ENCODE data around the gene MRFAP1. TPM values are rescaled to one million over a fixed set of nuclear protein-coding genes. Genes with fewer than 3 reads are reported as not detected.

The MRFAP1 gene
- total RNA-seq, 2 experiments from 2014 or later: 106 to 107 TPM

GRCh38 chr4:6657242-6658208 lies 17.0 kb downstream of the MRFAP1 start:
- Mint-ChIP-seq H3K27me3 (peaks cover 7% of the 10 kb centered on the region), H3K27ac (no peak overlapping the region), H3K4me1 (ENCODE audit: low read depth) (peaks cover 6% of the 10 kb centered on the region), H3K9me3 (no peaks in the 10 kb centered on the region), H3K36me3 (ENCODE audit: low read depth) (peaks cover 2% of the 10 kb centered on the region), H3K4me3 (no peak overlapping the region)
- CTCF ChIA-PET: interaction anchor here (1.0 to 2.6 kb wide), 2 partner anchors 13 to 16 kb away, joined by 3 to 10 read pairs; a partner anchor contains a TSS
- POLR2A ChIA-PET: interaction anchor here (1.2 to 4.0 kb wide), 5 partner anchors 11 to 59 kb away, joined by 4 to 39 read pairs (median 8); partner anchors contain the start of gene BLOC1S4
- no peak for TF ChIP-seq CTCF (IDR thresholded peaks at IDR 0.05)
- ATAC-seq (no peak), DNase-seq (no peak)
- intact Hi-C loops (cut with micrococcal nuclease): no loop called here

GRCh38 chr4:6658209-6658595 lies 17.7 kb downstream of the MRFAP1 start:
- POLR2A ChIA-PET: interaction anchor here (1.2 to 4.0 kb wide), 5 partner anchors 11 to 58 kb away, joined by 4 to 39 read pairs (median 8); partner anchors contain the start of gene BLOC1S4
- intact Hi-C loops (cut with micrococcal nuclease): no loop called here
- Mint-ChIP-seq H3K4me3 (peak overlapping the region; percentile 6), H3K36me3 (ENCODE audit: low read depth) (peaks cover 2% of the 10 kb centered on the region), H3K9me3 (no peaks in the 10 kb centered on the region), H3K27me3 (peaks cover 13% of the 10 kb centered on the region), H3K4me1 (ENCODE audit: low read depth) (peaks cover 6% of the 10 kb centered on the region), H3K27ac (no peak overlapping the region)
- no peak for TF ChIP-seq CTCF (IDR thresholded peaks at IDR 0.05)
- CTCF ChIA-PET: interaction anchor here (1.0 to 2.6 kb wide), 3 partner anchors 12 to 17 kb away, joined by 3 to 10 read pairs (median 3); a partner anchor contains a TSS
- no peak for ATAC-seq
- DNase-seq: no peak

- H3K4me3 Mint-ChIP-seq: peak overlapping the region; percentile 57
- H3K4me1 Mint-ChIP-seq (ENCODE audit: low read depth): peaks cover 6% of the 10 kb centered on the region
- CTCF ChIA-PET: interaction anchor here (1.0 to 2.6 kb wide), 5 partner anchors 12 to 215 kb away, joined by 3 to 10 read pairs (median 4); a partner anchor contains a TSS
- DNase-seq (peak; percentile 59), ATAC-seq (peak; percentile 84)
- peaks cover 16% of the 10 kb centered on the region for H3K27me3 Mint-ChIP-seq
- POLR2A ChIA-PET: interaction anchor here (0.6 to 4.0 kb wide), 10 partner anchors 10 to 58 kb away, joined by 3 to 39 read pairs (median 4); partner anchors contain the start of gene BLOC1S4
- H3K9me3 Mint-ChIP-seq: no peaks in the 10 kb centered on the region
- no peak for TF ChIP-seq CTCF (IDR thresholded peaks at IDR 0.05)
- peaks cover 2% of the 10 kb centered on the region for H3K36me3 Mint-ChIP-seq (ENCODE audit: low read depth)
- intact Hi-C loops (cut with micrococcal nuclease): no loop called here
- no peak overlapping the region for H3K27ac Mint-ChIP-seq
These were observed 18.2 kb downstream of the MRFAP1 start for GRCh38 chr4:6658597-6659075.

DNA sequence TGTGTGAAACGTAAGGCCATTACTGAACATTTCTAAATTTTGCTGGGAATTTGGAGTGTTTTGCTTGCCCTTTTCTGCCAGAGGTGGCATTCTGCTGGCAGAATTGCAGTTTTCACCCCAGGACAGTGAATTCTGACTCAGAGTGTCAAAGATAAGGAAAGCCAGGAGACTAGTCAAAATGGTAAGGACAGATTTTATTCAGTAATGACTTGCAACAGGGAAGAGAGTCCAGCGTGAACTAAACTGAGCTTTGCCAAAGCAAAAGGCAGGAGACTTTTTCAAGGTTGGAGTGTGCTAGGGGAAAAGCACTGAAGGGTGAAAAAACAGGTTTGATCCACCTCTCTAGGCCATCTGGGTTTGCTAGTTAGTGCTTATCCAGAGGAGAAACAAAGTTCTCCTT lies 19.4 kb downstream of the MRFAP1 start:
- H3K9me3 Mint-ChIP-seq: no peaks in the 10 kb centered on the region
- H3K27ac Mint-ChIP-seq: no peak overlapping the region
- no peak for ATAC-seq
- POLR2A ChIA-PET: interaction anchor here (4.0 kb wide), 1 partner anchor 14 kb away, joined by 39 read pairs; a partner anchor contains a TSS
- DNase-seq: no peak
- TF ChIP-seq CTCF (IDR thresholded peaks at IDR 0.05): no peak
- peaks cover 20% of the 10 kb centered on the region for H3K27me3 Mint-ChIP-seq
- no peak overlapping the region for H3K4me3 Mint-ChIP-seq
- peaks cover 6% of the 10 kb centered on the region for H3K4me1 Mint-ChIP-seq (ENCODE audit: low read depth)
- peaks cover 2% of the 10 kb centered on the region for H3K36me3 Mint-ChIP-seq (ENCODE audit: low read depth)
- CTCF ChIA-PET: interaction anchor here (1.2 to 2.6 kb wide), 2 partner anchors 14 to 21 kb away, joined by 4 to 10 read pairs; a partner anchor contains a TSS
- intact Hi-C loops (cut with micrococcal nuclease): no loop called here

Data from activated CD8-positive, alpha-beta T cell treated with anti-CD3 and anti-CD28 coated beads for 36 hours (primary cell).